HG03064 (cell line): Measurements from ENCODE around the gene ZNF362.
A peak's percentile ranks its signal among the peaks of the same experiment; 100 is the strongest.
"Not testable (repeated sequence)": the region's sequence is repeated elsewhere in the genome, so short reads cannot be mapped to it uniquely, and the experiment has no call there.

ENCODE experiments used
- ATAC-seq: cut with Tn5 transposase; IDR thresholded peaks from one replicate; pipeline ENCODE4 v1.9.1; 2021; ENCODE audit warnings: low read depth; ENCODE audit not compliant: unreplicated experiment

The ZNF362 gene

DNA sequence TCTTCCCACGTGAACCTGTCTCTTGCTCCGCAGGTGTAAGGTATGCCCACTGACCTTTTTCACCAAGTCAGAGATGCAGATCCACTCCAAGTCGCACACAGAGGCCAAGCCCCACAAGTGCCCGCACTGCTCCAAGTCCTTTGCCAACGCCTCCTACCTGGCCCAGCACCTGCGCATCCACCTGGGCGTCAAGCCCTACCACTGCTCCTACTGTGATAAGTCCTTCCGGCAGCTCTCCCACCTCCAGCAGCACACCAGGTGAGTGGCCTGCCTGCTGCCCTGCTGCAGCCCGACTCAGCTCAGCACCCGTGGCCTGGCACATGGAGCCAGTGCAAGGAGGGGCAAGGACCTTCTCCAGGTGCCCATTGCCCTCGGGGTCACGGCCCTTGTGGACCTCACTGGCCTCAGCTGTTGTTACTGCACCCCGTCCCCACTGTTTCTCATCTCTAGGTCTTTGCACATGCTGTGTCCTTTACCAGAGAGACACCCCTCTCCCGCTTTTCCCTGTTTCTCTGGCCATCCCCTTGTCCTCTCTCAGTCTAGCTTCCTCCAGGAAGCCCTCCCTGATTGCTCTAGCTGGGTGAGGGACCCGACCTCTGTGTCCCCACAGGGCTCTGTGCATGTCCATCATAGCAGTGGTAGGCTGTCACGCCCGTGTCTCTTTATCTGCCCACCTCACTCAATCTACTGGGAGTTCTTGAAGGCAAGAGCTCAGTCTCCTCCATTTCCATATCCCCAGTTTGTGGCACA is 25.4 kb downstream of the ZNF362 start:
- no peak for ATAC-seq

DNA sequence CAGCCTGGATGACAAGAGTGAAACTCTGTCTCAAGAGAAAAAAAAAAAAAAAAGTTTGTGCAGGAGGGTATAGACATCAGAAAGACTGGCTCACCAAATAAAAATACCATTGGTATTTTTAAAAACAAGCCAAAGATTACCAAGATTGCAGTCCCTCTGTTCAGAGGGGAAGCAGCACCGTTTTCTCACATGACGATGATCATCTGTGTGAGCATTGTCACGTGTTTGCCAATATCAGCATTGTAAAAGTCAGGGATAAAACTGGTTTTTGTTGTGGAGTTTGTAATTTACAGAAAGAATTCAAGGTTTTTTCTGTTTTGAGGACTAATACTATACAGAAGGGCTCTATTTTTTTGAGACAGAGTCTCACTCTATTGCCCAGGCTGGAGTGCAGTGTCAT is 26.5 kb downstream of the ZNF362 start:
- no peak for ATAC-seq

DNA sequence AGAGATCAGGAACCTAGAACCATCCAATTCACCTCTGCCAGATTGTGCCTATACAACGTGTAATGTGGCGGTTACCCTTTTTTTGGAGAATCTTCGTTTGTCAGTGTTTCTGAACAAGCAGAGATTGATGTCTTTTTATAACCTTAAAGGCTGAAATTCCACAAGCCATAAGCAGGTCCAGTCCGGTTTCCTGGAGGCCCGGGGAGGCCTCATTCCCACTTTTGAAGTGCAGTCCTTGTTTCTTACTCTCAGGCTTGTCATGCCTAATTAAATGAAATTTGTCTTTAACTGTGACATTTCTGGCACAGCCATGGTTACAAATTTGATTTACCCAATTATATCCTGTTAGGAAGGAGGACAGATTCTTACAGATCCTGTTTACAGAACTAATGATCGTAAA is 27.8 kb downstream of the ZNF362 start:
- no peak for ATAC-seq

DNA sequence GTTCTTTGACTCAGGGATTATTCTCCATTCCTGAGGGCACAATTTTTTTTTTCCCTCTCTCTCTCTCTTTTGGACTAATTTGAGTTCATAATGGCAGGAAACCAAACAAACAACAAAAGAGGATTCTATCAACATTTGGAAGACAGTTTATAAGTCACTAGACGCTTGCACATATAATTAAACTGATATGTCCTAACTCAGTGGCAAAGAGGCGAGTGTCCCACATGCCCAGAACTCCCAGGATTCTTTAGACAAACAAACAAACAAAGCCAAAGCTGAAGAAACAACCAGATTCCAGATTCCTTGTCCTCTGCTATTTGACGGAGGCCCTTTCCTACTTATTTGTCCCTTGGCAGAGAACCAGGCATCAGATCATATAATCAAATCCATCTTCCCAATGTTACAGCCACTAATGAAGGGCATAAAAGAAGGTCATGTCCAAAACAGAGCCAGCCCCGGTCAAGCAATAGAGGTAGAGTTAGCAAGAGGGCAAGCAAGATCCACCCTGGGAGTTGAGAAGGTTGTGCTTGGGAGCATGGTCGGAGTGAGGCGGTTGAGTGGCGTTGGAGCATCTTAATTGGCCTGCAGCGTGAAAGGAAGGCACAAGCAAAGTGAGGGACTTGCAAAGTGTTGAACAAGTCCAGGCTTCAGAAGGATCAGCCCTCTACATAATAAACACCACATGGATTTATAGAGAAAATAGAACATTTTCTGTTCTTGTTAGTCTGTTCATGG is 30.3 kb downstream of the ZNF362 start:
- no peak for ATAC-seq

DNA sequence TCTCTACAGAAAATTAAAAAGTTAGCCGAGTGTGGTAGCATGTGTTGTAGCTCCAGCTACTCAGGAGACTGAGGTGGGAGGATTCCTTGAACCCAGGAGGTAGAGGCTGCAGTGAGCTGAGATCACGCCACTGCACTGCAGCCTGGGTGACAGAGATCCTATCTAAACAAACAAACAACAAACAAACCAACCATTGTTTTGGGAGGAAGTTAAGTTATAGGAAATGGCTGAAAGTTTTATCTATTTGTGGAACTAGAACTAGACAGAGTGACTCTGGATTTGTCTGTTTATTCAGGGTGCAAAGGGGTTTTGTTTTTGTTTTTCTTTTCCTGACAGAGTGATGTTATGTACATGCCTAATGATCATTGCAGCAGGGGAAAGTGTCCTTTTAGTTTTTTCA is 31.0 kb downstream of the ZNF362 start:
- no peak for ATAC-seq

DNA sequence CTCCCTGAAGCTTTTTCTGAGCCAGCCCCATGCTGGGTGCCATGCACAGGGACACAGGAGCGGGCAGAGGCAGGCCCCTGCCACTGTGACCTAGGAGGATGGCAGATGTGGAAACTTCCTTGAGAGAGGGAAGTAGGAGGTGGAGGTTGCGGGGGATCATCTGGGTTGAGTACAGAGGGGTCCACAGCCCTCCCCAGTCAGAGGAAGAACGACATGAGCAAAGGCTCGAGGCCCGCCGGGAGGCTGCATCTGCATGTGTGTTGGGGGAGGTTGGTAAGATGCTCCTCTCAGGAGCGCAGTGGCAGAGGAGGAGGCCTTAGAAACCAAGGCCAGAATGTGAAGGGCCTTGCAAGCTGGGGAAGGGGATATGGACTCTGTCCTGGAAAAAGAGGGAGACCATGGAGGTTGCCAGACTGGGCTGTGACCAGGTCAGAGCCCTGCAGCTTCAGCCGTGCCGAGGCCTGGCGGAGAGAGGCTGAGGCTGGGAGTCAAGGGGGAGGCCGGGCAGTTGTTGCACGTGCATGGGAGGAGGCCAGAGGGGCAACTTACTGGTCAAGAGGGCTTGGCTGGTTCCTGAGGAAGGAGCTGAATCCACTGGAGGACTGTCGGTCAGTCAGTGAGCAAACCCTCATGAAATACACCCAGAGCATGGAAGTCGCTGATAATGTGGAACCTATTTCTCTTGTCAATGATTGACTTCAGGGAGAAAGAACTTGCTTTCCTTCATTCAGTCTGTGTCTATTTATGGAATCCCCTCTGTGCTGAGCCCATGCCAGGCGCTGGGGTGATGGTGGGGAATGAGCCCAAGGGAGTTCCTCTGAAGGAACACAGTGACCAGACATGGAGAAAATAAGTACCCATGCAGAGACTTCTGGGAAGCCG is 32.9 kb downstream of the ZNF362 start:
- ATAC-seq = no peak

DNA sequence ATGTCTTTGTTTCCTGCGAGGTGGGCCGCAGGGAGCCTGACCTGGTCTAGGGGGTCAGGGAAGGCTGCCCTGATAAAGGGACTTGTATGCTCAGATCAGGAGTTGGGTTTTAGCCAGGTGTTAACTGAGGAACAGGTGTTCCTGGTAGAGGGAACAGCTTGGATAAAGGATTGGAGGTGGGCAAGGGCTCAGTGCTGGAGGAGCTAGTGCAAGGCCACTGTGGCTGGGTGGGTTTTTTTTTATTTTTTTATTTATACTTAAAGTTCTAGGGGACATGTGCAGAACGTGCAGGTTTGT is 33.5 kb downstream of the ZNF362 start:
- no peak for ATAC-seq

DNA sequence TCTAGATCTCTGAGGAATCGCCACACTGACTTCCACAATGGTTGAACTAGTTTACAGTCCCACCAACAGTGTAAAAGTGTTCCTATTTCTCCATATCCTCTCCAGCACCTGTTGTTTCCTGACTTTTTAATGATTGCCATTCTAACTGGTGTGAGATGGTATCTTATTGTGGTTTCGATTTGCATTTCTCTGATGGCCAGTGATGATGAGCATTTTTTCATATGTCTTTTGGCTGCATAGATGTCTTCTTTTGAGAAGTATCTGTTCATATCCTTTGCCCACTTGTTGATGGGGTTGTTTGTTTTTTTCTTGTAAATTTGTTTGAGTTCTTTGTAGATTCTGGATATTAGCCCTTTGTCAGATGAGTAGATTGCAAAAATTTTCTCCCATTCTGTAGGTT is 34.3 kb downstream of the ZNF362 start:
- ATAC-seq = not testable (repeated sequence)

DNA sequence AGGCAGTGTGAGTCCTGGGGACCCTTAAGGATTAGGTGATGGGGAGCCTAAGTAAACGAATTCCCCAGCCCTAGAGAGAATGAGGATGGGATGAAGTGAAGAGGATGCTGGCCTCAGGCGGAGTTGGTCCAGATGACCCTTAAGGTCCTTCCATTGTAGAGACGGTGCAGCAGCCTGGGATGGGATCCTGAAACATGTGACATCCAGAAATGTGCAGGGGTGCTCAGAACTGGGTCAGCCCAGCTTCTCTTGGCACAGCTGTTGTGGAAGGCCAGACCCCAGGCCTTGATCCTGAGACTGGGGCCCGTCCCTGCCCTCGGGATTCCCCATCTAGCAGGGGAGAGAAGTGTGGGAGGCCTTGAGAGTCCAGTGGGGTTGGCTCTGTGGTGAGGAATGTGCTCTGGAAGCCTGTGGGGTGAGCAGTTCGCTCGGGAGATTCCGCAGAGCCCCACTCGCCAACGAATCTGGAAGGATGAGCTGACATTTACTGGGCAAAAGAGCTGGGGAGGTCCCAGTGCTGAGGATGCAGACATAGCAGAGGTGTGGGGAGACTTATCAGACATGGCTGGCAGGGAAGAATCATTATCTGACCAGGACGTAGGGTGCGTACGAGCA is 36.5 kb downstream of the ZNF362 start:
- no peak for ATAC-seq

DNA sequence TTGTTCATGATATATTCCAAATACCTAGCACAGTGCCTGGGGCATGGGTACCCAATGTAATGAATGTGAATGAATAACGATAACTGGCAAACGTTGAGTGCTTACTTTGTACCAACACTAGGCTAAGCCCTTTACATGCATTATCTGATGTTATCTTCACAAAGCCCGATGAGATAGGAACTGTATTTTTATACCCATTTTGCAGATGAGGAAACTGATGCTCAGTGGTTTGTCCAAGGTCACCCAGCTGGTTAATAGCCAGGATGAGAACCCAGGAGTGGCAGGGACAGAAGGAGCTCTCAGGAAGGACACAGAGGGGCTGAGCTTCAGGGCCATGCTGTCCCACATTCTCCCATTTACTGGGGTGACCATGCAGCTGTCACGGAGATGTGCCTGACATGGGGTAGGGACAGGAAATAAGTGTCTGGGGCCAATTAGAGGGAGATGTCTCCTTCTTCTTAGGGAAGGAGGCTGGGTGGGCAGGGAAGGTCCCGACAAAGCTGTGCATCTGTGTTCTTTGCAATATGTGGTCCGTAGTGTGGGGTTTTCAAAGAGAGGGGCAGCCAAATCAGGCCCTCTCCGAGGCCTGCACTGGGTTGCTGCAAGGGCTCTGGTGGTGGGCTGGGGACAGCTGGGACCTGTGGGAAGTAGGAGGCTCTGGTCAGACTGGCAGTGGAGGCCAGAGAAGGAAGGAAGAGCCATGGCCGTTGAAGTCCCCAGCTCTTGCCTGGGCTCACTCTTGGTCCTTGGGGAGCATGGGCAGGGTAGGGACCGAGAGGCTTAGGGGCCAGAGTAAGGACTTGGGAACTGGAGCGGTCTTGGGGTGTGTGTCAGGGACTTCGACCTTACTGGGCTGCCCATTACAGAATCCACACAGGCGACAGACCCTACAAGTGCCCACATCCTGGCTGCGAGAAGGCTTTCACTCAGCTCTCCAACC is 38.0 kb downstream of the ZNF362 start:
- no peak for ATAC-seq

DNA sequence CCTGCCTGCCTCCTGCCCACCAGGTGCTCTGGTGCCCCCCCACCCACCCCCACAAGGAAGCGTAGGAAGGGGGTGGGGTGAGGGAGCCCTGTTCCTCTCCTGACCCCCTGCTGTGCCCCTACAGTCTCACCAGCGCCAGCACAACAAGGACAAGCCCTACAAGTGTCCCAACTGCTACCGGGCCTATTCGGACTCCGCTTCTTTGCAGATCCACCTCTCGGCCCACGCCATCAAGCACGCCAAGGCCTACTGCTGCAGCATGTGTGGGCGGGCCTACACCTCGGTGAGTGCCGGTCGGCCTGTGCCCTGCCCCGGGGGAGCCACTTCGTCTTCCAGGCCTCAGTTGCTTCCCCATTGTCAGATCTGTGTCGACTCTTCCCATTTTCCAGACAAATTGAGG is 38.7 kb downstream of the ZNF362 start:
- no peak for ATAC-seq

DNA sequence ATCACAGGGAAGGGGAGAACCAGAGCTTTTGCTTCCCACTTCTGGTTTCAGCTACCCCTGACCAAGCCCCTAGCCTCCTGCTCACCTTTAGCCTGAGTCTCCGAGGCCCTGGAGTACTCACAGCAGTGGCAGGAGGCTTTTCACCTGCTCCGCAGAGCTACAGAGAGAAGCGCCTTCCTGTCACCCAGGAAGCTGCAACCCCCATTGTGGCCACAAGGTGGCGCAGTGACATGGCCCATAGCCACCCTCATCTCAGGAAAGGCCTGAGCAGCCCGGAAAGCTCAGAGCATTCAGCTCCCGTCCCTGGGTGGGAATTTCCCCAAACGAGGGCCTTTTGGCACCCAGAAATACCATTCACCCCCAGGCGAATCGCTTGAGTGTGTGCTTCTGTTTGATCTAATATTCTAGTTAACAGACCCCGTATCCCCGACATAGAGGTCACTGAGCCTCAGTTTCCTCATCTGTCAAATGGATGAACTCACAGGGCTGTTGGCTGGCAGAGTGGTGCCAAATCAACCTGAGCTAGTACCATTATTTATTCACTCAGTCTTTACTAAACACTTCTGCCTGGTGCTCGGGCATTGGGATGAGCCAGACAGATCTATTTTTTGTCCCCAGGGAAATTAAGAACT is 39.3 kb downstream of the ZNF362 start:
- ATAC-seq = peak; percentile 61

DNA sequence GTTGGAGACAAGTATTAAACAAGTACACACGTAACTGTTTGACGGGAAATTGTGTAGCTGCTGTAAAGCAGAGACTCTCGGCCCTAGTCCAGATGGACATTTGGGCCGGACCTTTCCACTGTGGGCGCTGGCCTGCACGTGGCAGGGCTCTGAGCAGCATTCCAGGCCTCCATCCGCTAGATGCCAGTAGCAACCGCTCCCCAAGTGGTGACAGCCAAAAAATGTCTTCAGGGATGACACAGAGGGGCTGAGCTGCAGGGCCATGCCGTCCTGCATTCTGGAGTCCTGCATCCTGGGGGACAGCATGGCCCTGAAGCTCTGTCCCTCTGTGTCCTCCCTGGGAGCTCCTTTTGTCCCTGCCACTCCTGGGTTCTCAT is 39.8 kb downstream of the ZNF362 start:
- ATAC-seq = no peak

DNA sequence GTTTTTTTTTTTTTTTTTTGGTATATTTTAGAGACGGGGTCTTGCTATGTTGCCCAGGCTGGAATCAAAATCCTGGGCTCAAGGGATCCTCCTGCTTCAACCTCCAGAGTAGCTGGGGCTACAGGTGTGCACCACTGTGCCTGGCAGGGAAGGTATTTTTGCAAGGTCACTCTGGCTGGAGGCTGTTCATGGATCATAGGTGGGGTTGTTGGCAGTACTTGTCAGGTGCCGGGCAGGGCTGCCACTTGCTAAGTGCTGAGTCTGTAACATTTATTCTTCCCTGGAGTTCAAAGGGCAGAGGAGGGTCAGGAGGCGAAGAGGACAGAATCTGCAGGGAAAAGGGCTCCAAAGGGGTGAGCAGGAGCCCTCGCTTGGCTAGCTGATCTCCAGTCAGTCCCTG is 40.5 kb downstream of the ZNF362 start:
- no peak for ATAC-seq

DNA sequence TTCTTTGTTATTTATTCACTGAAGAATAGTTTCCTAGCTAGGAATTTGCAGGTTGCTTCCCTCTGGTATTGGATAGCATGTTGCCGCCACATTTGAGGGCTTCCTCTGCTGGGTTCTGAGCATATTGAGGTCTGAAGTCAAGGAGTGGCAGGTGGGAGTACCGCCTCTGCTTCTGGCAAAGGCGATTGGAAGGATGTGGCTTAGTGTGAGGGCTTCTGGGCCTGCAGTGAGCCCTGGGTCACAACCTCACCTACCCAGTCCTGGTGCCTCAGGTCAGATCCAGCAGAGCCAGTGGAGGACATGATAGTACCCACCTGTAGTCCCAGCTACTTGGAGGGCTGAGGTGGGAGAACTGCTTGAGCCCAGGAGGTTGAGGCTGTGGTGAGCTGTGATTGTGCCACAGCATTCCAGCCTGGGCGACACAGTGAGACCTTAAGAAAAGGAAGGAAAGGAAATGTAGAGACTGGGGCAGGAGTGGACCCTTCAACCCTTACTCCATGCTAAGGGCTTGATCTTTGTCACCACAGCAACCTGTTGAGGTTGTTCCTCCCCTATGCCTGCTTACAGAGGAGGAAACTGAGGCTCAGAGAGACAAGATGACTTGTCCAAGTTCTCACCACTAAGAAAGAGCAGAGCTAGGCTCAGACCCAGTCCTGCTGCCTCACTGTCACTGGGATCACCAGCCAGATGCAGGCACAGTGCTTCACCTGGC is 41.8 kb downstream of the ZNF362 start:
- ATAC-seq = no peak

DNA sequence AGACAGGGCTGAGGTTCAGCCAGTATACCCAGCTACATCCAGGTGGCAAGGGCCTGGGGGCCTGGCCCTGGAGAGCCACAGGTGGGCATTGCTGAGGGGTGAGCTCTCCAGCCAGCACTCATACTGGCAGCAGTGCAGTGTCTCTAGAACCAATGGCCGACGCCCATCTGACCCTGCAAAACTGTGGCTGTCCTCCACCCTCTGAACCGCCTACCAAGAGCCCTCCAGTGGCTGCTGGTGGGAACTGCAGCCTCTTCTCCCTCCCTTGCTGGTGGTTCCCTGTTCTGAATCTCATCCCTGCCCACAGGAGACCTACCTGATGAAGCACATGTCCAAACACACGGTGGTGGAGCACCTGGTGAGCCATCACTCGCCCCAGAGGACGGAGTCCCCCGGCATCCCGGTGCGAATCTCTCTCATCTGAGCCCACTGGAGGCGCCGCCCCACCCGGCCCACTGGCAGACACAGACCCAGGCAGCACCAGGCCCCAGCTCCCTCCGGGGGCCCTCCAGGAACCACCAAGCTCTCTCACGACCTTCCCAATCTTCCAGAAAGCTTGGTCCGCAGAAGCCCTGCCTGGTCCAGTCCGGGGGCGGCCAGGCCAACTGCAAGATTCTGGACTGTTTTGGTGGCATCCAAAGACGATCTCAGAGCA is 42.5 kb downstream of the ZNF362 start:
- no peak for ATAC-seq

DNA sequence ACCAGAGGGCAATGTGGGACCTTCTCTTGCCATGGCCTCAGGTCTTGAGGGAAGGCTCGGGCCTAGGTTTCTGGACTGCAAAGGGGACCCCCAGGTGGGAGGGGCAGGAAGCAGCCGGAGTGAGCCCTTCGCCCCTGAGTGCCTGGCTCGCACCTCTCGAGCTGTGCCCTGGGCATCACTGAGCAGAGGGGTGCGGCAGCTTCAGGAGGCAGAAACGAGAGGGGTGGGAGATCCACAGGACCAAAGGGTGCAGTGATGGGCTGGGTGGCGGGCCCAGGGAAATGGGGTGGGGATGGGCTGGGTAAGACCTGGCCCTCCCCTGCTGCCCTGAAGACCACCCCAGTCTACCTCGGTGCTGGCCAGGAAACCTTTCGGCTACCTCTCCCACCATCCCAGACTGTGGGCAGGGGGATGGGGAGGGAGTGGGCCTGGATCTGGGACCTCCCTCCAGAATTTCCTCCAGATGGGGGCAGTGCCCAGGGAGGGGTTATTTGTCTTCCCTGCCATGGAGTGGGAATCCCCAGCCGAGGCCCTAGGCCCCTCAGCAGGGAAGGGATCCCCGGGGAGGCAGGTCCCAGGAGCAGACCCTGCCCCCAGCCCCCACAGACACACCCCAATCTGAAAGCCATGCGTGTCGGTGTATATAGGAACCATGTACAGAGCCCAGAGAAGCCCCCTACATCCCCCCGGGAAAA is 43.3 kb downstream of the ZNF362 start:
- ATAC-seq = no peak

DNA sequence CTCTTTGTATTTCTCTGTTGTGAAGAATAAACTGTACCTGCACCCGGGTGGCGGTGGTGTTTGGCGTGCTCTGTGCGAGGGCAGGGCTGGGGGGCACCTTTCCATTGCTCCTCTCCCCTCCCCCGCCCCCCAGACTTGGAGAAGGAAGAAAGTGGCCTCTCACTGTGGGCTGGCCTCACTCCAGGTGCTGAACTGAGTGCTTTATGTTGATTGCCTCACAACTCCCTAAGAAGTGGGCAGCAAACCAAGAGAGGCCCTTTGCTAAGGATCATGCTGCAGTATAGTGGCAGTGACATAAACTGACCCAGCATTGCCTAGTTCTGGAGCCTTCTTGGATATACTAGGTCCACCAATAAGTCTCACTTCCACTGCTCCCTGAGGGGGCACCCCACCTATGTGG is 44.4 kb downstream of the ZNF362 start:
- ATAC-seq = no peak
